ENCODE measurements around the gene AREG.

The AREG gene

GRCh38 chr4:74490736-74491135 lies 45.8 kb downstream of the AREG start:
- in situ Hi-C loops (cut with HindIII; ENCODE audit: low sequenced_read_pairs) = no loop called here
- no peak overlapping the region for H3K4me3 ChIP-seq (ENCODE audit: low read depth, low read length)
- no peak for TF ChIP-seq CTCF (IDR thresholded peaks at IDR 0.05; ENCODE audit: low read depth, low read length, missing control alignments)
- DNase-seq (ENCODE audit: low read depth) = no peak

DNA sequence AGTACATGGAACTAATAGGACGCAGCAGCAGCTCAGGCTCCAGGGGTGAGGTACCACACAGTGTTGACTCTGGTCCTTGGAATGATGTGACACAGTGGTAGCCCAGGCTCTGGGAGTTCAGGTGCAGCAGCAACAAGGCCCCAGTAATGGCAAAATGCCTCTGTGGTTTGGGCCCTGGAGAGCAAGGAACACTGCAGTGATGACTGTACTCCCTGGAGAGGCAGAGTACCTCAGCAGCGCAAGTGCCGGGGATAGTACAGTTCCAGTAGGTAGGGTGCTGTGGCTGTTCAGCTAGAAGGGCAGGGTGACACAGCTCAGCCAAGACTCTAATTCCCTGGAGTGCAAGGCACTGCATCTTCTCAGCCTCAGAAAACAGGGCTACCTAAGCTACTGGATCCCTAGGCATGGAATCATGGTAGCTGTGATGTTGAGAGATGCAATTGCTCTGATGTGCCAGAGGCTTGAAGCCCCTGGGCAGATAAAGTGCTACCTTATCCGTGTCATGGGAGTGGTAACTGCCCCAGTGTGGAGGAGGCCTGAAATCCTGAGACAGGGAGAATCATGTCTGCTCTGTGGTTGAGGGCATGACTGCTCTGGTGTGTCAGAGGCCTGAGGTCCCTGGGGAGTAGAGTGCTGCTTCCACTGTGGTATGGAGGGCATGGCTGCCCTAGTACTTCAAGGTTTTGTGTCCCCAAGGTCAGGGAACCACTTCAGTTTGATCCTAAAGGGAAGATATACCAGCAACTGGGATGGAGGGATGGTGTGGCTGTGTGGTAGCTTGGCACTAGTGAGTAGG lies 55.2 kb downstream of the AREG start:
- in situ Hi-C loops (cut with HindIII; ENCODE audit: low sequenced_read_pairs) = no loop called here
- H3K4me3 ChIP-seq (ENCODE audit: low read depth, low read length) = no peak overlapping the region
- DNase-seq (ENCODE audit: low read depth) = no peak
- no peak for TF ChIP-seq CTCF (IDR thresholded peaks at IDR 0.05; ENCODE audit: low read depth, low read length, missing control alignments)

- in situ Hi-C loops (cut with HindIII; ENCODE audit: low sequenced_read_pairs) = no loop called here
These were observed 56.6 kb downstream of the AREG start for GRCh38 chr4:74501579-74501978.

GRCh38 chr4:74503580-74503979 lies 58.6 kb downstream of the AREG start:
- H3K4me3 ChIP-seq (ENCODE audit: low read depth, low read length) = no peak overlapping the region
- DNase-seq (ENCODE audit: low read depth) = no peak
- TF ChIP-seq CTCF (IDR thresholded peaks at IDR 0.05; ENCODE audit: low read depth, low read length, missing control alignments) = no peak
- in situ Hi-C loops (cut with HindIII; ENCODE audit: low sequenced_read_pairs) = no loop called here

More at GRCh38 chr4:74501579-74501978, 56.6 kb downstream of the AREG start:
- DNase-seq (ENCODE audit: low read depth) = peak; percentile 46
- H3K4me3 ChIP-seq (ENCODE audit: low read depth, low read length) = no peak overlapping the region
- no peak for TF ChIP-seq CTCF (IDR thresholded peaks at IDR 0.05; ENCODE audit: low read depth, low read length, missing control alignments)

- peak; percentile 62 for DNase-seq (ENCODE audit: low read depth)
- no peak for TF ChIP-seq CTCF (IDR thresholded peaks at IDR 0.05; ENCODE audit: low read depth, low read length, missing control alignments)
- in situ Hi-C loops (cut with HindIII; ENCODE audit: low sequenced_read_pairs) = no loop called here
- no peak overlapping the region for H3K4me3 ChIP-seq (ENCODE audit: low read depth, low read length)
These were observed 59.3 kb downstream of the AREG start for GRCh38 chr4:74504212-74504611.
